ENCODE results near the gene TMEM62.

The TMEM62 gene

DNA sequence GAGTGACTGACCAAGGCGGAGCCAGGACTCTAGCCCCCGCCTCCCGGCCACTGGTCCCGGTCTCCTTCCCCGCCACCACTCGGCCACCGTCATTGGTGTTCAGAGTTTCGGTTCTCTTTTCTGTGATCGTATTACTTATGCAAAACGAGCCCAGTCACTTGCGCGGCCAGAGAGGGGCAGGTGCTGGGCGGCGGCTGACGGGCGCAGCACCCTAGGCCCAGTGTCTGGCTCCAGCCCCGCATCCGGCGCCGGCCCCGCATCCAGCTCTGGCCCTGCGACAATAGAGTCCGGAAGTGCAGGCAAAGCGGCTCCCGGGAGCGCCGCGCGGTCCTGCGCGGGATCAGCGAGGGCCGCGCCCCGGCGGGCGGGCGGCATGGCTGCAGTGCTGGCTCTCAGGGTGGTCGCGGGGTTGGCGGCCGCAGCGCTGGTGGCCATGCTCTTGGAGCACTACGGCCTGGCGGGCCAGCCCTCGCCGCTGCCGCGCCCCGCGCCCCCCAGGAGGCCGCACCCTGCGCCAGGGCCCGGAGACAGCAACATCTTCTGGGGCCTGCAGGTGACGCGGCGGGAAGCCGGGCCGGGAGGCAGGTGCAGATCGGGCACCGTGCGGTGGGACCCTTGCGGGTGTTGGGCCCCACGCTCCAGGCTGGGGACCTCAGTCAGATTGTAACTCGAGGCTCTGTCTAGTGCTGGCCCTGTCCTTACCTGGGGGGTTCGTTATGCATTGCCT lies at the start of gene TMEM62:
Gene TMEM62, plus strand, starts transcription at position 157 of the 727 bp plus-strand sequence. Its CDS starts 217 bp downstream, at position 374.
- peak; percentile 62 for DNase-seq

DNA sequence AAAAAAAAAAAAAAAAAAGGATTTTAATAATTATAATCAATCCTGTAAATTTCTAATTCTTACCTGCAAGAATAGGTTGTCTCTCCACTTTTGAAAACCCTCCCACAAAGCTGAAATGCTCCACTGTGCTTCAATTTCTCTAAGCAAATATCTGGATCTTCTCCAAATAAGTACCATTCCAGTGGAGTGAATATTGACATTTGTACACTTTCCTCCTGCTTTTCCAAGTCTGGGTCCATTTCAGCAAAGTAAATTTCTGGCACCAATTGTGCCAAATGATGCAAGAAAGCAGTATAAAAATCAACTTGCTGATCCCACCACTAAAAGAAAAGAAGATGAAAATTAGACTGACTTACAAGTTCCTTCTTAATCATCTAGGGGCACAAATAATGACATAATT lies 47.5 kb upstream of the TMEM62 start:
- no peak for DNase-seq

DNA sequence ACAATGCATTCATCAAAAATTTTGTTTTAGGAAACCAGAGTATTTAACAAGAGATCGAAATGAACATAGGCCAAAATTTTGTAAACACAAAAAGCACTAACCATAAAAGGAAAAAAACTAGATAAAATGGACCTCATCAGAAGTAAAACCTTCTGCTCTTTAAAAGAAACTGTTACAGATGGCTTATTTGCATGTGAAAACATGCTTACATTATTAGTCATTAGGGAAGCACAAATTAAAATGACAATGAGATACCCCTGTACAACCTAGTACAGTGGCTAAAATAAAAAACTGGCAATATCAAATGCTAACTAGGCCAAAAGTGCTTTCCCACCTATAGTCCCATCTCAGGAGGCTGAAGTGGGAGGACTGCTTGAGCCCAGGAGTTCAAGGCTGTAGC lies 46.8 kb upstream of the TMEM62 start:
- no peak for DNase-seq

DNA sequence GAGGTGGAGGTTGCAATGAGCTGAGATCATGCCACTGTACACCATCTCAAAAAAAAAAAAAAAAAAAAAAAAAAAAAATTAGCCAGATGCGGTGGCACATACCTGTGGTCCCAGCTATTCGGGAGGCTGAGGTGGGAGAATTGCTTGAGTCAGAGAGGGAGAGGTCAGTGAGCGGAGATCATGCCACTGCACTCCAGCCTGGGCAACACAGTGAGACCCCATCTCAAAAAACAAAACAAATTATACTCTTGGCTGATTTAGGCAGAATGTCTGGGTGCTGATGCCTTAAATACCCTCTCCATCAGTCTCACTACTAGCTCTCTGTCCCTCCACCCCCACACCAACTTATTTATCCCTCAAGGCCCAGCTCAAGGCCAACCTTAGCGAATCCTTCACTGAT lies 41.5 kb upstream of the TMEM62 start:
- no peak for DNase-seq

DNA sequence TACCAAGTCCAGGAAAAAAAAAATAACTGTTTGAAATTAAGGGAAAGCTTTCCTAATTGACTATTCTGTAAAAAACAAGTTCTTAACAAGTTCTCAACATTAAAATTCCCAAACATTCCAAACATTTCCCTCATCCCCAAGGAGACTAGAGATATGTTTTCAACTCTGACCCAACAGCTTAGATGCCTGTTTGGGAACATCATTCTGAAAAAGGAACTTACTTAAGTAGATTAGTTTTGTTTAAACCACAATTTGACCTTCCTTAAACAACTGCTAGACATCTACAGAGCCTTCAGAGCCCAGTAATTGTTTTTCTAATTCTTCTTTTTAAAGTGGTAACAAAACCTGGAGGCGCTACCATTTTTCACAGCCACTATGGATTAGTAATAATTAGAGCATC lies 40.4 kb upstream of the TMEM62 start:
- no peak for DNase-seq

DNA sequence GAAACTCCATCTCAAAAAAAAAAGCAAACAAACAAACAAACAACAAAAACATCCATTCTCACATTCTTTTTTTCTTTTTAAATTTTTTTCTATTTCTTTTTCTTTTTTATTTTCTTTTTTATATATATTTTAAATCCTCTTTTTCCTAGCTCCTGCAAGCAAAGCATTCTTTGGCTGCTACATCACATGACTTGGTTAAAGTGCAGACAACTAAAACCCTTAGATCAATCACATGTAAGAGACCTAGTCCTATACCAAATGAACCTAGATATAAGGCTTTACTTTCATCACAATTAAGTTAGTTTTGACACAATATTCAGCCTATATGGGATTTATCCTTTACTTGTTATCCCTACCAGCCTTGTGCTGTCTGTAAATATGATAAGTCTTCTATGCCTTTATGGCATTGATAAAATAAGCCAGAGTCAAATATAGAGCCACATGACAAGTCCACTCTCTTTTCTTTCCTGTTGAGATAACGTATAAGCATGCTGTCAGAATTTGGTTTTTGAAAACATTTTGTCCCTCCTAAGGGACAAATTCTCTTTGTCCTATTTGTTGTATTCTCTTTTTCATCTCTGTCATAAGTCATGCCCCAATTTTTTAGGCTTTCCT lies 38.9 kb upstream of the TMEM62 start:
- no peak for DNase-seq

DNA sequence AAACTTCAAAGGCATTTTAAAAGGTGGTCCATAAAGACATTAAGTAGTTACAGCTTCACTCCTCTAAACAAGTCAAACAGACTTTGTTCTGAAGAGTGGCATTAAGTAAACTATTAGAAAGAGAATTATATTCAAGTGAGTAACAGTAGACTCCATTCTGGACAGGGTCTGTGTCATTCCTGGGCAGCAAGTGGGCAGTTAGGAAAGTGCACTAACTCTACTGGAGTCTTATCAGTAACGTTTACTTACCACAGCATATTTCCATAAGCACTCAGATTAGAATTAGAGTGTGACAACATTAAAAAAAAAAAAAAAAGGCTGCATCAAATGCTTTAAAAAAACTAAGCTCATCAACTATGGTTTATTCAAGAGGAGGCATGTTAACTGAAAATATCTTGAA lies 38.1 kb upstream of the TMEM62 start:
- DNase-seq: no peak

DNA sequence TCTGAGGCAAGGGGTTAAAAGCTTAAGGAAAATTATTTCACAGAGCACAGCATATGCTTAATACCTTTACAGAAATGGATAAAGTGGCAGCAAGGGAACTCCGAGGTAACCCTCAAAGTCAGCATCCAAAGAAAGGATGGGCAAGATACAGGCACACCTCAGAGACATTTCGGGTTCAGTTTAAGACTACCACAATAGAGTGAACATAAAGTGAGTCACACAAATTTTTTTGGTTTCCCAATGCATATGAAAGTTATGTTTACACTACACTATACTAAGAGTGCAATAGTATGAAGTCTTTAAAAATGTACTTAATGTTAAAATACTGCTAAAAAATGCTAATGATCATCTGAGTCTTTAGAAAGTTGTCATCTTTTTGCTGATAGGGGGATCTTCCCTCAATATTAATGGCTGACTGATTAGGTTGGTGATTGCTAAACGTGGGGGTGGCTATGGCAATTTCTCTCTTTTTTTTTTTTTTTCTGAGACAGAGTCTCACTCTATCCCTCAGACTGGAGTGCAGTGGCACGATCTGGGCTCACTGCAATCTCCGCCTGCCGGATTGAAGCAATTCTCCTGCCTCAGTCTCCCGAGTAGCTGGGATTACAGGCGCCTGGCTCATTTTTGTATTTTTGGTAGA lies 37.6 kb upstream of the TMEM62 start:
- no peak for DNase-seq

DNA sequence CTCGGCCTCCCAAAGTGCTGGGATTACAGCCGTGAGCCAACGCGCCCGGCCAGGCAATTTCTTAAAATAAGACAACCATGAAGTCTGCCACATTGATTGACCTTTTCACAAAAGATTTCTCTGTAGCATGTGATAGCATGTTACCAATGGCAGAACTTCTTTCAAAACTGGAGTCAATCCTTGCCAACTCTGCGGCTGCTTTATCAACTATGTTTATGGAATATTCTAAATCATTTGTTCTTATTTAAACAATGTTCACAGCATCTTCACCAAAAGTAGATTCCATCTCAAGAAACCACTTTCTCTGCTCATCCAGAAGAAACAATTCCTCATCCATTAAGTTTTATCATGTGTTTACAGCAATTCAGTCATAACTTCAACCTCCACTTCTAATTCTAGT lies 37.0 kb upstream of the TMEM62 start:
- DNase-seq: no peak

DNA sequence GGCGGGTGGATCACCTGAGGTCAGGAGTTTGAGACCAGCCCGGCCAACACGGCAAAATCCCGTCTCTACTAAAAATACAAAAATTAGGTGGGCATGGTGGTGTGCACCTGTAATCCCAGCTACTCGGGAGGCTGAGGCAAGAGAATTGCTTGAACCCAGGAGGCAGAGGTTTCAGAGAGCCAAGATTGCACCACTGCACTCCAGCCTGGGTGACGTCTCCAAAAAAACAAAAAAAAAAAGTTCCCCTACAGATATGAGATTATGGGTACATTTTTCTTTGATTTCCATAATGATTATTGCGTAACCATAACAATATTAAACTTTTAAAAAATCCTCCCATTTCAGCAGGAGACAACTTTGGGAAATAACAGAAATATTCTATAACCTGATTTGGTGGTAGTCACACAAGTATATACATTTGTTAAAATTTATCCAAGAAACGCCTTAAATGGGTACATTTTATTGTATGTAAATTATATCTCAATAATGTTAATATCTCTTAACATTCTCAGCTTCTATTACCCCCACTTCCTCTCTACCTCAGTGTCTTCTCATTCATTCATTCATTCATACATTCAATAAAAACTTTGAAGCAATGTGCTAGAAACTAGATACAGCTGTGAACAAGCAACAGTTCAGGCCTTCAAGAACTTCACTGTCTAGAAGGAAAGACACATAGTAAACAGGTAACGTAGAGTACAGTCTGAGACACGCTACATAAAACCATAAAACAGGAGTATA lies 34.1 kb upstream of the TMEM62 start:
- DNase-seq: no peak

DNA sequence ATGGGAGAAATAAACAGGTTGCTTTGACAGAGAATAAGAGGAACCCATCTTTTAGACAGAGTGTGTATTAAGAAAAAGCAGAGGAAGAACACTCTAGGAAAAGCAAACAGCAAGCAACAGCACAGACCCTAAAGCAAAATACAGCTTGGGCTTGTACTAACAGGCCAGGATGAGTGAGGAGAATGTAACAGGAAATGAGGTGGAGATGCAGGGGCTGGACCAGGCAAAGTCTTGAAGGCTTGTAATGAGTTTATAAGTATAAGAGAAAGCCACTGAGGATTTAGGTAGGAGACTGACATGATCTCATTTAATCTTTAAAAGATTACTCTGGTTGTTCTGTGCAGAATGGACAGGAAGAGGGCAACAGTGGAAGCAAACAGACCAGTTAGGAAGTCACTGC lies 32.4 kb upstream of the TMEM62 start:
- DNase-seq: no peak

DNA sequence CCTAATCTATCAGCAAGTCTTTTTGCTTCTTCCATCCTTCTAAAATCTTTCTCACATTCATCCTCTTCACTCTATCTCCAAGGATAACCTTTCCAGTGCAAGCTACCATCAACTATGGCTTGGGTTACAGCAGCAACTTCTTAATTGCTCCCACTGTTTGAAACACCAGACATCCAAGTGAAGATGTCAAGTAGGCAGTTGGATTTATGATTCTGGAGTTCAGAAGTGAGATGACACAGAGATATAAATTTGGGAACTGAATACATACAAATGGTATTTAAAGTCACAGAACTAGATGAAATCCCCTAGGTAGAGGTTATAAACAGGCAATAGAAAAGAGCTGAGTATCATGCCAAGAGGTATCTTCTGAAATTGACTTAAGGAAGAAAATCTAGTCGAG lies 31.2 kb upstream of the TMEM62 start:
- DNase-seq: no peak

DNA sequence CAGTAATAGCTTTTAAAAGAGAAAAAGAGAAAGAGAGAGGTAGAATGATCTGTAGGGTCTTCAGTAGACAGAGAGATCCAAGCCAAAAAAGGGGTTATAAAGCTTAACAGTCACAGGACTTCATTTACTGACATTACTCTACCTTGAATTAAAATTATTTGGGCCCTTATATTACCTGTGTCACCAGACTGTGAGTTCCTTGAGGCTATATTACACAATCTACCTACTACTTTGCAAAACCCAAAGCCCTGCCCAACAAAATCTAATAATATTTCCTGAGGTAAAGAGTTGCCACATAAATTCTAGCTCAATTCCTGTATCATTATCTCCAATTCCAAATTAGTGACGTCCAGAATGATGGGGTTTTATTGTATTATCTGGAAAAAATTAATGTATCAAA lies 29.5 kb upstream of the TMEM62 start:
- DNase-seq: no peak

DNA sequence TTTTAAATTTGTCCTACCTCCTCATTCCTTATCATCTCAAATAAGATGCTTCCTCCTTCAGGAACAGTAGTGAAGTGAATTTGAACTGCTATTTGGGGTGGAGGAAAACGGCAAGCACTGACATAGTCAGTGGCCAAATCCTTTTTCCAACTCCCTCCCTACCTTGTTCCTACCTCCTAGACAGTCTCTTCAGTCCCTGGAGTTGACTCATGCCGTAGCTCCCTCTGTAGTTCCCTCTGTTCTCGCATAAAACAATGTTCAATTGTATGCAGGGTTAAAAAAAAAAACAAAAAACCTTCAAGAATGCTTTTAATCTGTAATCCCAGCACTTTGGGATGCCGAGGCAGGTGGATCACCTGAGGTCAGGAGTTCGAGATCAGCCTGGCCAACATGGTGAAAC lies 29.0 kb upstream of the TMEM62 start:
- DNase-seq: no peak

DNA sequence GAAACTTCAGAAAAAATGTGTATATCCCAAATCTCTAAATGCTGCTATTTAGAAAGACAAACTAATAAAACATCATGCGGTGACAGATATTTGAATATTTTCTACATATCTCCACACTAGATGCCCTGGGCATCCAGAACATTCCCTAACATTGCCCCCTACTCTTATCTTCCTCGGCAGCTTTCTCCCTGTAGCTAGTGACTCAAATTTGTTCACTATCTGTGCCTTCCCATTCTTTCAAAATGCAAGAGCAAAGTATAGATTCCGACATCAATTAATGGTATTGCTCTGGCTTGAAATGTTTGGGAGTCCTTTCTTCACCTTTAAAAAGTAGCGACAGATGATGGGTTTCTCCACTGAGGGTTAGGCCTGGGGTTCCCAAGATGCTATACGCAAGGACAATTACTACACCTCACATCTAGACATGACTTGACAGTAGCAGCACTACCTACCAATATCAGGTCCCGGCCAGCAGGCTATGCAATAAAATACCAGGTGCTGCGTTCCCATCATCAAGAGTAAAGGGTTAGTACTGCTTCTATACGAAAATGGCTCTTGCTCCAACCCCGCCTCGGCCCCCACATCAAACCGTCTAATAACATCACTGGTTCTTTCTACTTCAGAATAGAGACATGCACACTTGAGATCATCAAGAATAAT lies 28.2 kb upstream of the TMEM62 start:
- DNase-seq: peak; percentile 19

DNA sequence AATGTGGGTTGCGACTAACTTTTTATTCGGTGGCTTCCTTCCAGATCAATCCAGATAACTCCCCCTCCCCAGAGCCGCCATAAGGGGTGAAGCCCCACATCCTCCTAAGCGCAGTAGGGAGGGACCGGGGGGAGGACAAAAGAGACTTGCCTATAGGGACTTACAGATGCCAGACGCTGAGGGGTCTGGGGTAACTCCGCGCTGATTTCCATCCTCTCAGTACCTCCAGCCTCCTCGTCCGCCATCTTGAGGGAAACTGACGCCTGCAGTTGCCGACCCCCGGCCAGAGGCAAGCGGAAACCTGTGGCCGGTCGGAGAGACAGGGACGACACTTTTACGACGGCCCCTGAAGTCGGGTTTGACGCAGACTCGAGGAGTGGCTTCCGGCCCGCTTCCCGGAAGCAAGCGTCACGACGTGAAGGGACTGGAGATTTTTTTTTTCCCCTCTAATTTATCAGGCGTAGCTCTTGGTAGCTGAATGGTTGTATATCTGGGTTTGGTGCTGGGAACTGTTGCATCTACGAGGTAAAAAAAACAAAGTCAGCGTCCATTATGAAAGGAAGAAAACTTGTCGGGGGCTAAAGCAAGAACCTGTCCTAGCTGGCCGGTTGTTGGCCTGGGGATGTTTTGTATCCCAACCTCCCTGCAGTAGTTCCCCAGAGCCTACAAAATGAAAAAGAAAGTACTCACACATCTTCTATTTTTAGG lies 27.5 kb upstream of the TMEM62 start, which contains the start of gene UBR1:
Gene UBR1, minus strand, starts transcription at position 261 of the 708 bp plus-strand sequence. Its CDS starts 16 bp downstream, at position 245.
- DNase-seq: peak; percentile 89

DNA sequence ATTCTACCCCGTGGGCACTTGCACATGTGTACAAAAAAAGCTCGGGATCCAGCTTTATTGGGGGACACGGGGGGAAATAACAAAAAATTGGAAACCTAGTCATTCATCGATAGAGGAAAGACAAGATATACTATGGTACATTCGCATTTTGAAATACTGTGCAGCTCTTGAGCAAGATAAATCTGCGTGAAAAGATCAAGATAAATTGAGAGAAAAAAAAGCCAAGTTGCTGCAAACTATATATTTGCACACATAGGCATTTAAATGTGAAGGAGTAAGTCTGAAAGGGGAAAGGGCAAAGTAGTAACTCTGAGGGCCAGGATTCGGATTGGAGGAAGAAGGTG lies 26.9 kb upstream of the TMEM62 start:
- DNase-seq: no peak

DNA sequence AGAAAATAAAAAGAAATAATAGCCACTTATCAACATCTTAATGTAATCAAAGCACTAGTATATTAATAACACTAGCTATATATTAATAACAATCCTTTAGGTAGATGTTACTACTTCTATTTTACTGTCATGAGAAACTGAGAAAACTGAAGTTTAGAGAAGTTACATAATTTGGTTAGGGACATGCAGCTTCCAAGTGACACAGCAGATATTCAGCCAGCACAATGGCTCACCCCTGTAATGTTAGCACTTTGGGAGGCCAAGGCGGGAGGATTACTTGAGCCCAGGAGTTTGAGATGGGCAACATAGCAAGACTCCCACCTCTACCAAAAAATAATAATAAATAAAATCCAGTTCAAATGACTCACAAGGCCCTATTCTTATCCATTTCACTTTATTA lies 25.6 kb upstream of the TMEM62 start:
- DNase-seq: no peak

DNA sequence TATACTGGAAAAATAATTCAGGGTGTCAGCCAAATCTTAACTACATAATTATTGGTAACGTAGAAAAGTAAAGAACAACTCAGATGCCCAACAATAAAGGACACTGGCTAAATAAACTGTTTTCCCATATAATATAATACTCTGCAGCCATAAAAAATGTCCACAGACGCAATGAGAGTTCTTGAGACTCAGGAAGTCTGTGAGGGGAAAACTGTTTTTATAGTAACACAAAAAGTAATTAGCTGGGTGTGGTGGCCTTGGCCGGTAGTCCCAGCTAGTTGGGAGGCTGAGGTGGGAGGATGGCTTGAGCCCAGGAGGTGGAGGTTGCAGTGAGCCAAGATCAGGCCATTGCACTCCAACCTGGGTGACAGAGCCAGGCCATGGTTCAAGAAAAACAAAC lies 22.0 kb upstream of the TMEM62 start:
- no peak for DNase-seq

DNA sequence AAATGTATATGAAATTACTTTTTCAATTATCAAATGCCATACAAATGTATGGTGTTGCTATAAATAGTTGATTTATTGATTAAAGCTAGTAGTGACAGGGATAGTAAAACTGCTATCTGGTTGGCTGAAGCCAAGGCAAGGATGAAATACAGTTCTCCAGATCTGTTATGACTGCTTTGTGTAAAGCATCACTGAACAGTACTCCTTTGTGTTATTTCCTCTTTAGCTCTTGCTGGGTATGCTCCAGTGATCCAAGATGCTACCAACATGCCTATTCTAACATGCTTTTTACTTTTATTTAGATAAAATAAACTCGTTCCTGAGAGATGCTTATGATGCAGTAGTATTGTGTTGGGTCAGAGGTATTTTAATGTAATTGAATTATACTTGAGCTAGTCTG lies 15.1 kb upstream of the TMEM62 start:
- DNase-seq: no peak

DNA sequence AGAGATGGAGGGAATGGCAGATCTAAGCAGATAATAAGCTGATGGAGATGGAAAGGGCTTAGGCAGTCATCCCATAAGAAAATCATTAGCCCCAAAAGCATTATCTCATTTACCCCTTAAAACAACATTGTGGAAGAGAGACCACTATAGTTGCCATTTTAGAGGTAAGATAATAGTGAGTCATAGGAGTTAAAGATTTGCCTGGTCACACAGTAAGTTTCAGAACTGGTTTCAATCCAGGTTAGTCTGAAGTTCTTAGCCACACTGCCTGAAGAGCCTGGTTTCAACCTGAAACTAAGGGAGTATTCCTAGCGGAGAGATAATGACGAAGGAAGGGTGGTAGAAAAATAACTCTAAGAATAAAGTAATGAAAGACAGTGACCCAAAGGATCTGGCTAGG lies 14.6 kb upstream of the TMEM62 start:
- DNase-seq: no peak

DNA sequence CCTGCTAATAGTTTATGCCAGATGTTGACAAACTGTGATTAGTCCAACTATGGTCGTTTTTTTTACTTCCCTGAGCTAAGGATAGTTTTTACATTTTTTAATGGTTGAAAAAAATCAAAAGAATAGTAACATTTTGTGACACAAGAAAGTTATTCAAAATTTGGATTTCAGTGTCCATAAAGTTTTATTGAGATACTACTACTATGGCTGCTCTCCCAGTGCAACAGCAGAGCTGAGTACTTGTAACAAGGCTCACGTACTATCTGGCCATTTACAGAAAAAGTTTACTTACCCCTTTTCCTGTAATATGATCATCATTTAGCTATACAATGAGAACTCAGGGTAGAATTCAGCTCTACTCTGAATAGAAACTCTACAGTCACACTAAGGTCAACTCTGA lies 11.5 kb upstream of the TMEM62 start:
- no peak for DNase-seq

Measured in CD4-positive, alpha-beta T cell treated with Interleukin-6 for 4 hours (primary cell).